Measurements from ENCODE around the gene SNX24.

DNA sequence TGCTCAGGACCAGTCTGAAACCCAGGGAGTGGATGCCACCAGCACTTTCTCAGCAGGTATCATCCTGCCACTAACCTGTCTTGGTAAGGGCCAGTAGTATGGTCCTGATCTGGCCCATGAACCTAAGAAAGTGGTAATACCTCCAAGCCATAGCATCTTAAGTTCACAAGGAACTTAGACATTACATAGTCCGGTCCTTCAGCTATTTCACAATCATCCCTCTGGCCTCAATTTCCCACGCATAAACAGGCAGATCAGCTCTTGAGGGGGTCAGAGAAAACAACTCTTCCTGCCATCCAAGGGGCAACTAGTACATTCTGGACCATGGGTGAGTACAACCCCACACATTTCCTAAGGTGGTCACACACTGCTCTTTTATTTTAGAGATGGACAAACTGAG, 102.9 kb downstream of the SNX24 start:
- TF ChIP-seq GATA3 (IDR thresholded peaks at IDR 0.05; ENCODE audit: low read depth, low read length) (no peak), GATA2 (IDR thresholded peaks at IDR 0.05; ENCODE audit: low read depth, low read length) (no peak)

All from SH-SY5Y (cell line).